C4-2B (cell line): ENCODE results near the gene CFAP58.

Experiments used
- CTCF ChIP-seq: fragments of 450-650 bp; conservative IDR thresholded peaks from 2 replicates; pipeline ENCODE4 v1.5.1; 2017; ENCODE audit warnings: mild to moderate bottlenecking
- ZFX ChIP-seq: fragments of 450-650 bp; IDR thresholded peaks from 2 replicates; pipeline ENCODE4 v1.6.1; 2017

DNA sequence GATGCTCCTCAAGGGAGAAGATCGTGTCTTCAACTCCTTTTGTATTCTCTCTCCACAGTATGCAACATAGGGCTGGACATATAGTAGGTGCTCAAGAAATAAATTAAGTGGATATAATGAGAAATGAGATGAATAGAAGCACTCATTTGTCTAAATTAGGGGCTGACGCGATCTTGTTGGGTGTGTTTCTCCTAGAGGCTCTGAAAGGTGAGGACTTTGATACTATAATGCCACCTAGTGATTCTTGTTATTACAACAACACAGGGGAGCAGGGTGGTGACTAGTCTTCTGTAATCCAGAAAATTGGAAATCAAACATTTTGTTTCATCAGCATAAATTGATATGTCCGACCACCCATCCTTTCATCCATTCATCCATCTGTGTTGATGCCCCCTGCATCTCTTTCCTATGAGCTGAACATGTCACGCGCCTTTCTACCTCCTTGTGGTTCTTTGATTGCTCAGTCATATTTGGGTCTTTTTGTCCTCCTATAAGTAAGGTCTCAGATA lies 3.5 kb upstream of the CFAP58 start:
- TF ChIP-seq CTCF (peak; percentile 84), ZFX (no peak)
